GM12878 (cell line): ENCODE measurements around the gene CTRB1. TPM values are rescaled to one million over a fixed set of nuclear protein-coding genes. Genes with fewer than 3 reads are reported as not detected.

Experiments
- ATAC-seq: fragments of 200-7000 bp; cut with Tn5 transposase; 3 replicates; pipeline ENCODE4 v1.9.1; 2020; ENCODE audit warnings: mild to moderate bottlenecking, moderate library complexity
- BruUV-seq: library from RNA; stranded (reverse); fragments of 400-500 nt; replicated peaks from 2 replicates; lab custom pipeline; 2021; lab: Mats Ljungman, UMichigan
- CTCF ChIA-PET: fragments of 300-600 bp; sonication (Branson Sonifier 250); formaldehyde crosslinking; extraction: SDS; loops from one replicate; lab custom pipeline; 2021; ENCODE audit warnings: inconsistent platforms; lab: Yijun Ruan, JAX
- POLR2A ChIA-PET: fragments of 350-600 bp; formaldehyde crosslinking; extraction: SDS; loops from one replicate; lab custom pipeline; 2021; ENCODE audit warnings: inconsistent platforms; lab: Charles Lee
- RAD21 ChIA-PET: fragments of 300-600 bp; sonication (Branson Sonifier 250); formaldehyde crosslinking; loops from one replicate; lab custom pipeline; 2023; ENCODE audit warnings: antibody characterized with exemption; ENCODE audit not compliant: unreplicated experiment; lab: Charles Lee
- SMC1A ChIA-PET: fragments of 300-600 bp; sonication (Branson Sonifier 250); formaldehyde crosslinking; loops from one replicate; lab custom pipeline; 2023; ENCODE audit not compliant: unreplicated experiment, uncharacterized antibody; lab: Charles Lee
- DNase-seq: peaks from one replicate; pipeline ENCODE4 v3.0.0-alpha.2; 2011; ENCODE audit warnings: low read depth, low spot score
- FAIRE-seq: peaks from 3 replicates; lab custom pipeline; 2011; peaks lifted over from hg19 to GRCh38; lab: Jason Lieb, UNC
- H2AFZ ChIP-seq: 2 replicates; pipeline ENCODE4 v1.6.0; 2011; ENCODE audit warnings: low read depth, low read length, control low read depth; ENCODE audit not compliant: control insufficient read depth
- H3K27ac ChIP-seq: 2 replicates; pipeline ENCODE4 v1.5.1; 2011; ENCODE audit warnings: control low read depth; ENCODE audit not compliant: control insufficient read depth, insufficient read depth
- H3K27me3 ChIP-seq, 2 experiments: replicated peaks in 1 of 2; 2 replicates each; pipeline versions ENCODE4 v1.6.0 to v1.6.1; 2011; ENCODE audit warnings: low read length in 1 of 2; ENCODE audit not compliant: control insufficient read depth in 2 of 2, insufficient read depth in 2 of 2
- H3K36me3 ChIP-seq, 2 experiments: 2 replicates each; pipeline ENCODE4 v1.5.1; 2011; ENCODE audit warnings: low read length in 1 of 2; ENCODE audit not compliant: control insufficient read depth in 2 of 2, insufficient read depth in 2 of 2
- H3K4me1 ChIP-seq: 2 replicates; pipeline ENCODE4 v1.6.1; 2011; ENCODE audit warnings: mild to moderate bottlenecking, low read length, moderate library complexity, mixed read lengths; ENCODE audit not compliant: control insufficient read depth, insufficient read depth
- H3K4me2 ChIP-seq: 2 replicates; pipeline ENCODE4 v1.6.0; 2011; ENCODE audit warnings: control low read depth; ENCODE audit not compliant: control insufficient read depth, insufficient read depth
- H3K4me3 ChIP-seq: fragments of 200-600 bp; sonication (generic); 2 replicates; pipeline ENCODE4 v1.5.1; 2016
- H3K79me2 ChIP-seq: 2 replicates; pipeline ENCODE4 v1.6.0; 2011; ENCODE audit warnings: low read length; ENCODE audit not compliant: control insufficient read depth, insufficient read depth
- H3K9ac ChIP-seq: 2 replicates; pipeline ENCODE4 v1.8.0; 2011; ENCODE audit warnings: low read length, control low read depth, mixed read lengths; ENCODE audit not compliant: control insufficient read depth, insufficient read depth
- H3K9me3 ChIP-seq: replicated peaks from 3 replicates; pipeline ENCODE4 v1.5.1; 2011; ENCODE audit warnings: mild to moderate bottlenecking, low read length; ENCODE audit not compliant: control insufficient read depth, insufficient read depth
- H4K20me1 ChIP-seq: 2 replicates; pipeline ENCODE4 v1.6.0; 2011; ENCODE audit not compliant: control insufficient read depth, insufficient read depth
- BCL3 ChIP-seq: IDR thresholded peaks from 2 replicates; pipeline ENCODE4 v1.6.1; 2011; ENCODE audit warnings: borderline replicate concordance, low read depth, mild to moderate bottlenecking, moderate library complexity, low read length; ENCODE audit not compliant: insufficient read depth, poor library complexity, severe bottlenecking
- IKZF2 ChIP-seq, 2 experiments: fragments of 450-650 bp; IDR thresholded peaks; 2 replicates each; pipeline ENCODE4 v1.6.1; 2017; ENCODE audit warnings: mild to moderate bottlenecking in 2 of 2, moderate library complexity in 2 of 2
- MEF2B ChIP-seq: fragments of 450-650 bp; IDR thresholded peaks from 2 replicates; pipeline ENCODE4 v1.6.1; 2018; ENCODE audit warnings: mild to moderate bottlenecking, moderate library complexity; ENCODE audit not compliant: partially characterized antibody, poor library complexity, severe bottlenecking
- POLR2A ChIP-seq: IDR thresholded peaks from 2 replicates; pipeline ENCODE4 v1.6.1; 2011; ENCODE audit warnings: low read depth, mild to moderate bottlenecking, low read length
- SMAD5 ChIP-seq: IDR thresholded peaks from 2 replicates; pipeline ENCODE4 v1.6.1; 2016; ENCODE audit warnings: antibody characterized with exemption, low read depth
- WGBS: methylation state at CpG from one replicate; pipeline ENCODE4 v1.1.6; 2016; ENCODE audit warnings: low lambda C conversion rate; ENCODE audit not compliant: insufficient replicate concordance, insufficient coverage; ENCODE audit errors: missing lambda C conversion rate; 5-methylcytosine and 5-hydroxymethylcytosine counted together
- in situ Hi-C: fragments of 300-500 bp; cut with MboI; formaldehyde crosslinking; loops from 9 replicates; pipeline ENCODE4 v1.14.3; 2018; ENCODE audit warnings: mixed read lengths
- intact Hi-C: fragments of 100-400 bp; cut with micrococcal nuclease; formaldehyde crosslinking; loops from one replicate; pipeline ENCODE4 v1.14.2; 2022; ENCODE audit not compliant: unreplicated experiment
- polyA plus RNA-seq, 11 experiments: library from polyadenylated mRNA; depleted of rRNA in 4 of 11; unstranded in 6 of 11; stranded (reverse) in 5 of 11; fragments of >200 nt; fragmentation: Nextera tagmentation in 4 of 11; fragmentation: Illumina TruSeq in 1 of 11; extraction: Ambion mirVana in 4 of 11; extraction: Trizol in 1 of 11; gene quantifications; 1 replicate in 1 of 11; 2 replicates in 10 of 11; pipeline versions ENCODE4 v1.2.1 to v1.2.3, GENCODE V29; 2011 to 2016; ENCODE audit warnings: inconsistent platforms in 2 of 11, missing spikeins in 2 of 11, low read depth in 1 of 11
- total RNA-seq, 4 experiments: library from RNA; depleted of rRNA in 3 of 4; stranded (reverse); fragments of >200 nt in 3 of 4; fragmentation: Illumina TruSeq in 1 of 4; extraction: Trizol in 1 of 4; gene quantifications; 2 replicates each; pipeline versions ENCODE4 v1.2.1 to v1.2.3, GENCODE V29; 2013 to 2021
- TF ChIP-seq, protein P1 (sequence below): fragments of 450-650 bp; IDR thresholded peaks from 2 replicates; pipeline ENCODE4 v1.6.1; 2017; ENCODE audit warnings: antibody characterized with exemption, mild to moderate bottlenecking, moderate library complexity
- TF ChIP-seq, protein P2 (sequence below): IDR thresholded peaks from 2 replicates; pipeline ENCODE4 v1.6.1; 2012; ENCODE audit warnings: low read depth, low read length, improper control_type of control experiment

The CTRB1 gene
- total and polyA plus RNA-seq, 10 of the 15 experiments (the other 5 are each of a cell fraction or from before 2014, with no cell fraction given) = 0.28 to 4.4 TPM; not detected in 8

GRCh38 chr16:75248536-75249380, 30.0 kb downstream of the CTRB1 start:
- ChIA-PET POLR2A (interaction anchor here (0.6 to 1.6 kb wide), 2 partner anchors 11 to 56 kb away, joined by 3 to 6 read pairs; no protein-coding TSS in a partner anchor), CTCF (interaction anchor here (0.6 to 1.0 kb wide), 2 partner anchors 49 to 271 kb away, joined by 3 read pairs; no protein-coding TSS in a partner anchor), RAD21 (no interaction called here), SMC1A (interaction anchor here (1.6 kb wide), 1 partner anchor 133 kb away, joined by 5 read pairs; no protein-coding TSS in a partner anchor)
- intact Hi-C loops = no loop called here
- no peak overlapping the region for H3K4me2 ChIP-seq
- H3K9me3 ChIP-seq = no peaks in the 10 kb centered on the region
- H2AFZ ChIP-seq = no peak overlapping the region
- in situ Hi-C loops = no loop called here
- WGBS = 77% methylated on average over 17 of the region's 17 CpGs
- no TSS peak for BruUV-seq
- no peak for FAIRE-seq
- peaks cover 24% of the 10 kb centered on the region for H3K4me1 ChIP-seq
- no peak overlapping the region for H3K9ac ChIP-seq
- no peak overlapping the region for H3K27ac ChIP-seq
- H4K20me1 ChIP-seq = peaks cover 16% of the 10 kb centered on the region
- no peaks in the 10 kb centered on the region; the same call in 1 of the 2 replicates for H3K79me2 ChIP-seq
- no peak for ATAC-seq
- no peaks in the 10 kb centered on the region for H3K36me3 ChIP-seq
- H3K27me3 ChIP-seq = peaks cover 0 to 4% of the 10 kb centered on the region in 2 experiments; a peak in 1 of 4 replicates
- no peak for DNase-seq
- TF ChIP-seq MEF2B = no peak
- TF ChIP-seq, protein P1, sequence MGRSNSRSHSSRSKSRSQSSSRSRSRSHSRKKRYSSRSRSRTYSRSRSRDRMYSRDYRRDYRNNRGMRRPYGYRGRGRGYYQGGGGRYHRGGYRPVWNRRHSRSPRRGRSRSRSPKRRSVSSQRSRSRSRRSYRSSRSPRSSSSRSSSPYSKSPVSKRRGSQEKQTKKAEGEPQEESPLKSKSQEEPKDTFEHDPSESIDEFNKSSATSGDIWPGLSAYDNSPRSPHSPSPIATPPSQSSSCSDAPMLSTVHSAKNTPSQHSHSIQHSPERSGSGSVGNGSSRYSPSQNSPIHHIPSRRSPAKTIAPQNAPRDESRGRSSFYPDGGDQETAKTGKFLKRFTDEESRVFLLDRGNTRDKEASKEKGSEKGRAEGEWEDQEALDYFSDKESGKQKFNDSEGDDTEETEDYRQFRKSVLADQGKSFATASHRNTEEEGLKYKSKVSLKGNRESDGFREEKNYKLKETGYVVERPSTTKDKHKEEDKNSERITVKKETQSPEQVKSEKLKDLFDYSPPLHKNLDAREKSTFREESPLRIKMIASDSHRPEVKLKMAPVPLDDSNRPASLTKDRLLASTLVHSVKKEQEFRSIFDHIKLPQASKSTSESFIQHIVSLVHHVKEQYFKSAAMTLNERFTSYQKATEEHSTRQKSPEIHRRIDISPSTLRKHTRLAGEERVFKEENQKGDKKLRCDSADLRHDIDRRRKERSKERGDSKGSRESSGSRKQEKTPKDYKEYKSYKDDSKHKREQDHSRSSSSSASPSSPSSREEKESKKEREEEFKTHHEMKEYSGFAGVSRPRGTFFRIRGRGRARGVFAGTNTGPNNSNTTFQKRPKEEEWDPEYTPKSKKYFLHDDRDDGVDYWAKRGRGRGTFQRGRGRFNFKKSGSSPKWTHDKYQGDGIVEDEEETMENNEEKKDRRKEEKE = no peak
- TF ChIP-seq IKZF2 (IDR thresholded peaks at IDR 0.05) = no peak
- no peak for TF ChIP-seq SMAD5
- TF ChIP-seq, protein P2, sequence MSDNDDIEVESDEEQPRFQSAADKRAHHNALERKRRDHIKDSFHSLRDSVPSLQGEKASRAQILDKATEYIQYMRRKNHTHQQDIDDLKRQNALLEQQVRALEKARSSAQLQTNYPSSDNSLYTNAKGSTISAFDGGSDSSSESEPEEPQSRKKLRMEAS = no peak
- no peak for TF ChIP-seq BCL3
- TF ChIP-seq POLR2A = no peak
- H3K4me3 ChIP-seq = no peak overlapping the region
